Caco-2 (cell line): ENCODE results near the gene NDFIP2. TPM values are rescaled to one million over a fixed set of nuclear protein-coding genes. Genes with fewer than 3 reads are reported as not detected.

Experiments used
- BruUV-seq: library from RNA; stranded (reverse); fragments of 400-500 nt; replicated peaks from 2 replicates; lab custom pipeline; 2021; lab: Mats Ljungman, UMichigan
- CTCF ChIA-PET: fragments of 300-600 bp; sonication (Branson Sonifier 250); formaldehyde crosslinking; loops from one replicate; lab custom pipeline; 2022; ENCODE audit warnings: antibody characterized with exemption; lab: Charles Lee
- POLR2A ChIA-PET: fragments of 300-600 bp; sonication (Branson Sonifier 250); formaldehyde crosslinking; loops from one replicate; lab custom pipeline; 2022; ENCODE audit warnings: antibody characterized with exemption; lab: Charles Lee
- DNase-seq, 2 experiments: peaks; one replicate each; pipeline versions ENCODE4 v3.0.0 to v3.0.0-alpha.2; 2020 to 2022
- H3K27me3 ChIP-seq: replicated peaks from 2 replicates; pipeline ENCODE4 v1.6.0; 2011; ENCODE audit warnings: low read length; ENCODE audit not compliant: control insufficient read depth, insufficient read depth
- H3K36me3 ChIP-seq: 2 replicates; pipeline ENCODE4 v1.5.1; 2011; ENCODE audit warnings: low read length; ENCODE audit not compliant: control insufficient read depth, insufficient read depth
- H3K4me1 ChIP-seq: fragments of 250-450 bp; sonication (Bioruptor Pico); 2 replicates; pipeline ENCODE4 v1.5.1; 2020; ENCODE audit warnings: mild to moderate bottlenecking
- H3K4me3 ChIP-seq: 2 replicates; pipeline ENCODE4 v1.5.1; 2011; ENCODE audit warnings: low read depth, mild to moderate bottlenecking, control low read depth, low read length
- H3K9me3 ChIP-seq: fragments of 250-450 bp; sonication (Bioruptor Pico); 2 replicates; pipeline ENCODE4 v1.5.1; 2020; ENCODE audit warnings: mild to moderate bottlenecking, moderate library complexity
- H3K27ac Mint-ChIP-seq: one replicate; pipeline ENCODE4 v1.8.0; 2022; ENCODE audit warnings: mixed read lengths; ENCODE audit not compliant: unreplicated experiment
- H3K27me3 Mint-ChIP-seq: one replicate; pipeline ENCODE4 v1.8.0; 2022; ENCODE audit warnings: mixed read lengths; ENCODE audit not compliant: insufficient read depth, unreplicated experiment
- H3K36me3 Mint-ChIP-seq: one replicate; pipeline ENCODE4 v1.8.0; 2022; ENCODE audit warnings: mild to moderate bottlenecking, mixed read lengths; ENCODE audit not compliant: insufficient read depth, unreplicated experiment
- H3K4me1 Mint-ChIP-seq: one replicate; pipeline ENCODE4 v1.8.0; 2022; ENCODE audit warnings: low read depth, mixed read lengths; ENCODE audit not compliant: unreplicated experiment
- H3K4me3 Mint-ChIP-seq: one replicate; pipeline ENCODE4 v1.8.0; 2022; ENCODE audit warnings: mild to moderate bottlenecking, moderate library complexity, mixed read lengths; ENCODE audit not compliant: unreplicated experiment
- H3K9me3 Mint-ChIP-seq: one replicate; pipeline ENCODE4 v1.8.0; 2022; ENCODE audit warnings: mixed read lengths; ENCODE audit not compliant: unreplicated experiment
- intact Hi-C: fragments of 100-400 bp; cut with micrococcal nuclease; formaldehyde crosslinking; loops from one replicate; pipeline ENCODE4 v1.10.0; 2022; ENCODE audit not compliant: unreplicated experiment
- total RNA-seq: library from RNA; stranded (reverse); gene quantifications from 2 replicates; pipeline ENCODE4 v1.2.3, GENCODE V29; 2022
- TF ChIP-seq, protein P1 (sequence below), 2 experiments: fragments of 200-600 bp in 1 of 2; IDR thresholded peaks; 1 replicate in 1 of 2; 2 replicates in 1 of 2; pipeline versions ENCODE4 v1.5.1 to v1.8.0; 2011 to 2022; ENCODE audit warnings: antibody characterized with exemption in 1 of 2, control low read depth in 1 of 2, inconsistent platforms in 1 of 2, low read depth in 1 of 2, low read length in 1 of 2, mild to moderate bottlenecking in 1 of 2, moderate library complexity in 1 of 2; ENCODE audit not compliant: insufficient read depth in 1 of 2, severe bottlenecking in 1 of 2, unreplicated experiment in 1 of 2

Gene NDFIP2
- total RNA-seq, 1 experiment from 2014 or later = 61.2 TPM

- no peak for DNase-seq
Measured at GRCh38 chr13:79463604-79464003, 17.4 kb upstream of the NDFIP2 start.

GRCh38 chr13:79466872-79467271 is 14.1 kb upstream of the NDFIP2 start:
- no peak overlapping the region for H3K27ac Mint-ChIP-seq
- POLR2A ChIA-PET = no interaction called here
- CTCF ChIA-PET = no interaction called here

More at GRCh38 chr13:79463604-79464003, 17.4 kb upstream of the NDFIP2 start:
- H3K9me3 Mint-ChIP-seq = no peaks in the 10 kb centered on the region
- intact Hi-C loops = no loop called here
- no peaks in the 10 kb centered on the region for H3K27me3 Mint-ChIP-seq
- H3K4me1 Mint-ChIP-seq = peaks cover under 1% of the 10 kb centered on the region
- no peaks in the 10 kb centered on the region for H3K9me3 ChIP-seq
- no peak overlapping the region for H3K27ac Mint-ChIP-seq
- no peak overlapping the region for H3K4me3 Mint-ChIP-seq
- H3K36me3 Mint-ChIP-seq = no peaks in the 10 kb centered on the region
- peaks cover 17% of the 10 kb centered on the region for H3K4me1 ChIP-seq
- TF ChIP-seq, protein P1, sequence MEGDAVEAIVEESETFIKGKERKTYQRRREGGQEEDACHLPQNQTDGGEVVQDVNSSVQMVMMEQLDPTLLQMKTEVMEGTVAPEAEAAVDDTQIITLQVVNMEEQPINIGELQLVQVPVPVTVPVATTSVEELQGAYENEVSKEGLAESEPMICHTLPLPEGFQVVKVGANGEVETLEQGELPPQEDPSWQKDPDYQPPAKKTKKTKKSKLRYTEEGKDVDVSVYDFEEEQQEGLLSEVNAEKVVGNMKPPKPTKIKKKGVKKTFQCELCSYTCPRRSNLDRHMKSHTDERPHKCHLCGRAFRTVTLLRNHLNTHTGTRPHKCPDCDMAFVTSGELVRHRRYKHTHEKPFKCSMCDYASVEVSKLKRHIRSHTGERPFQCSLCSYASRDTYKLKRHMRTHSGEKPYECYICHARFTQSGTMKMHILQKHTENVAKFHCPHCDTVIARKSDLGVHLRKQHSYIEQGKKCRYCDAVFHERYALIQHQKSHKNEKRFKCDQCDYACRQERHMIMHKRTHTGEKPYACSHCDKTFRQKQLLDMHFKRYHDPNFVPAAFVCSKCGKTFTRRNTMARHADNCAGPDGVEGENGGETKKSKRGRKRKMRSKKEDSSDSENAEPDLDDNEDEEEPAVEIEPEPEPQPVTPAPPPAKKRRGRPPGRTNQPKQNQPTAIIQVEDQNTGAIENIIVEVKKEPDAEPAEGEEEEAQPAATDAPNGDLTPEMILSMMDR (IDR thresholded peaks at IDR 0.05; ENCODE audit: insufficient read depth in 1 of 2, low read depth in 1 of 2, low read length in 1 of 2, severe bottlenecking in 1 of 2, unreplicated experiment in 1 of 2) = no peak
- H3K27me3 ChIP-seq = no peaks in the 10 kb centered on the region
- CTCF ChIA-PET = no interaction called here
- POLR2A ChIA-PET = no interaction called here
- no peak overlapping the region for H3K4me3 ChIP-seq
- no TSS peak for BruUV-seq
- H3K36me3 ChIP-seq = no peaks in the 10 kb centered on the region

DNA sequence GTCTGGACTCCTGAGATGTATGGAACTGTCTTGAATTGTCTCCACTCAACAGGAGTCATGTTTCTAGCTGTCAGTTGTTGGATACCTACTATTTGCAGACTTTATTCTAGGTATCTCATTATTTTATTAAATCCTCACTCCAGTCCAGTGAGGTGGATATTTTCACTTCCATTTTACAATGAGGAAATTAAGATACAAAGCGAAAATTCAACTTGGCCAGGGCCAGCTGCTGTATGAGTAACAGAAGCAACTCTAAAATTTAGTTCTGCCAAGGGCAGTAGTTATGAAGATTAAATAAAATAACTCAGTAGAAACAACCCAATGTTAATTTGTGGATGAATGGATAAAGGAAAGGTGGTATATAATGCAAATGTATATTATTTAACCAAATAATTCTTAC is 12.6 kb upstream of the NDFIP2 start:
- TF ChIP-seq, protein P1 (IDR thresholded peaks at IDR 0.05; ENCODE audit: insufficient read depth in 1 of 2, low read depth in 1 of 2, low read length in 1 of 2, severe bottlenecking in 1 of 2, unreplicated experiment in 1 of 2) = no peak
- no peak overlapping the region for H3K4me3 ChIP-seq
- H3K36me3 ChIP-seq = no peaks in the 10 kb centered on the region
- H3K27me3 Mint-ChIP-seq = no peaks in the 10 kb centered on the region
- no peaks in the 10 kb centered on the region for H3K36me3 Mint-ChIP-seq
- H3K4me3 Mint-ChIP-seq = no peak overlapping the region
- ChIA-PET CTCF (no interaction called here), POLR2A (no interaction called here)
- peaks cover 12% of the 10 kb centered on the region for H3K4me1 Mint-ChIP-seq
- H3K27ac Mint-ChIP-seq = no peak overlapping the region
- intact Hi-C loops = no loop called here
- peaks cover 11% of the 10 kb centered on the region; the same call in 1 of the 2 replicates for H3K4me1 ChIP-seq
- no peaks in the 10 kb centered on the region for H3K9me3 Mint-ChIP-seq
- H3K9me3 ChIP-seq = no peaks in the 10 kb centered on the region
- no peaks in the 10 kb centered on the region for H3K27me3 ChIP-seq
- no peak for DNase-seq
- no TSS peak for BruUV-seq

More at GRCh38 chr13:79466872-79467271, 14.1 kb upstream of the NDFIP2 start:
- H3K27me3 ChIP-seq = no peaks in the 10 kb centered on the region
- peaks cover 11% of the 10 kb centered on the region; the same call in 1 of the 2 replicates for H3K4me1 ChIP-seq
- H3K9me3 ChIP-seq = no peaks in the 10 kb centered on the region
- H3K4me3 ChIP-seq = no peak overlapping the region
- Mint-ChIP-seq H3K9me3 (no peaks in the 10 kb centered on the region), H3K4me3 (no peak overlapping the region), H3K36me3 (no peaks in the 10 kb centered on the region), H3K27me3 (no peaks in the 10 kb centered on the region), H3K4me1 (peaks cover 12% of the 10 kb centered on the region)
- intact Hi-C loops = loop anchor here (2.0 kb wide), 1 partner anchor 14 kb away; the partner anchor contains the start of gene NDFIP2
- no peak for DNase-seq
- no peaks in the 10 kb centered on the region for H3K36me3 ChIP-seq
- BruUV-seq = no TSS peak
- TF ChIP-seq, protein P1 (IDR thresholded peaks at IDR 0.05; ENCODE audit: insufficient read depth in 1 of 2, low read depth in 1 of 2, low read length in 1 of 2, severe bottlenecking in 1 of 2, unreplicated experiment in 1 of 2) = no peak
